IgD-negative memory B cell (primary cell): ENCODE data around the gene C3AR1. TPM values are rescaled to one million over a fixed set of nuclear protein-coding genes. Genes with fewer than 3 reads are reported as not detected.
"Not testable (repeated sequence)": the region's sequence is repeated elsewhere in the genome, so short reads cannot be mapped to it uniquely, and the experiment has no call there.

Source experiments
- H3K27ac Mint-ChIP-seq, 3 donors: one replicate each; pipeline ENCODE4 v1.8.0; 2020 to 2022; ENCODE audit warnings: mild to moderate bottlenecking in 3 of 3, mixed read lengths in 3 of 3, moderate library complexity in 1 of 3
- H3K27me3 Mint-ChIP-seq: one replicate; pipeline ENCODE4 v1.8.0; 2021; ENCODE audit warnings: mixed read lengths
- H3K36me3 Mint-ChIP-seq: one replicate; pipeline ENCODE4 v1.8.0; 2020; ENCODE audit warnings: mild to moderate bottlenecking, mixed read lengths
- H3K4me1 Mint-ChIP-seq, 3 donors: one replicate each; pipeline ENCODE4 v1.8.0; 2020 to 2022; ENCODE audit warnings: mixed read lengths in 3 of 3, mild to moderate bottlenecking in 1 of 3
- H3K4me3 Mint-ChIP-seq, 4 donors: one replicate each; pipeline ENCODE4 v1.8.0; 2020 to 2022; ENCODE audit warnings: mild to moderate bottlenecking in 4 of 4, mixed read lengths in 4 of 4, moderate library complexity in 3 of 4
- H3K9me3 Mint-ChIP-seq, 3 donors: one replicate each; pipeline ENCODE4 v1.8.0; 2020 to 2021; ENCODE audit warnings: mixed read lengths in 3 of 3, mild to moderate bottlenecking in 1 of 3
- polyA plus RNA-seq: library from polyadenylated mRNA; unstranded; fragments of 300-500 nt; fragmentation: Illumina TruSeq; gene quantifications from one replicate; pipeline ENCODE4 v1.2.3, GENCODE V29; 2021

The C3AR1 gene
- polyA plus RNA-seq, 1 donor from 2014 or later = 0.53 TPM

DNA sequence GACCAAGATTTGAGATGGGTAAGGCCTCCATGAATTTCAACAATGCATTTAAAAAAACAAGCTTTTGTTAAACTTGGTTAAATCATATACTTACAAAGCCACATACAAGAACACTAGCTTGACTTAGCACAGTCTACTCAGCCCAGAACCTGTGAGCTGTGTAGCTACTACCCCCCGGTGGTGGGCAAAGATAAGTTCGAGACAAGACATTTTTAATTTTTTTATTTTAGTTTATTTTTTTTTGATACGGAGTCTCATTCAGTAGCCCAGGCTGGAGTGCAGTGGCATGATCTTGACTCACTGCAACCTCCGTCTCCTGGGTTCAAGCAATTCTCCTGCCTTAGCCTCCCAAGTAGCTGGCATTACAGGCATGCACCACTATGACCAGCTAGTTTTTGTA, 12.2 kb upstream of the C3AR1 start:
- no peaks in the 10 kb centered on the region for H3K27me3 Mint-ChIP-seq
- H3K4me1 Mint-ChIP-seq = peaks cover 19 to 32% (median 21%) of the 10 kb centered on the region in 3 donors
- peak overlapping the region in 1 of 4 donors; percentile 74 for H3K4me3 Mint-ChIP-seq
- peak overlapping the region in 1 of 3 donors; percentile 46 for H3K27ac Mint-ChIP-seq
- H3K36me3 Mint-ChIP-seq = no peaks in the 10 kb centered on the region
- no peaks in the 10 kb centered on the region for H3K9me3 Mint-ChIP-seq

DNA sequence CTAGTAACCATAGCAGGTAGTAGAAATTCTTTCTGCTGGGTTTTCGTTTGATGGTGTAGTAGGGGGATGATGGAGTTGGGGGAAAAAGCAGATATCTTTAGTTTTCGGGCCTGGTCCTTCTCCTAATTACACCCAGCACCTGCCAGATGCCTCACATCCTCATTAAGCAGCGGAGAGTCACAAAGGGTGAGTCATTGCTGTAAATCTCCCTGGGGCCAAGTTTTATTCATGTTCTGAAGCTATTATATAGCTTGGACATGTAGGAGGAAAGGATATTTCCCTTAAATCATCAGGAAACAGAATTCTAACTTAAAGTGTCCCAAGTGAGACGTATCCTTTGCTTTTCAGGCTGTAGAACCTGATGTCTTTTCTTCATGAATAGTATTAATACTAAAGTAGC, 11.0 kb upstream of the C3AR1 start:
- Mint-ChIP-seq H3K27ac (no peak overlapping the region), H3K36me3 (no peaks in the 10 kb centered on the region), H3K4me3 (peak overlapping the region in 1 of 4 donors; percentile 15), H3K27me3 (peaks cover 2% of the 10 kb centered on the region), H3K9me3 (no peaks in the 10 kb centered on the region), H3K4me1 (peaks cover 11 to 25% (median 14%) of the 10 kb centered on the region in 3 donors)

DNA sequence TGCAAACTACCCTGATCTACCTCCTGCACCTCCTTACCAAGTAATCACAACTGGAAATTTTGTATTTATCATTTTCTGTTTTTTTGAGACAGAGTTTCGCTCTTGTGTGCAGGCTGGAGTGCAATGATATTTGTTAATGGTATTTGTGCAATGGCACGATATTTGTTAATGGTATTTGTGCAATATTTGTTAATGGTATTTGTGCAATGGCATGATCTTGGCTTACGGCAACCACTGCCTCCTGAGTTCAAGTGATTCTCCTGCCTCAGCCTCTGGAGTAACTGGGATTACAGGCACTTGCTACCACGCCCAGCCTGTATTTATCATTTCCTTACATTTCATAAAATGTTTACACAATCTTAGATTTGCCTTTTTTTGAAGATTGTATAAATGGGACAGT, 10.2 kb upstream of the C3AR1 start:
- Mint-ChIP-seq H3K36me3 (no peaks in the 10 kb centered on the region), H3K9me3 (no peaks in the 10 kb centered on the region), H3K4me3 (no peak overlapping the region), H3K27me3 (peaks cover 2% of the 10 kb centered on the region), H3K4me1 (peaks cover 11 to 25% (median 14%) of the 10 kb centered on the region in 3 donors), H3K27ac (no peak overlapping the region)

DNA sequence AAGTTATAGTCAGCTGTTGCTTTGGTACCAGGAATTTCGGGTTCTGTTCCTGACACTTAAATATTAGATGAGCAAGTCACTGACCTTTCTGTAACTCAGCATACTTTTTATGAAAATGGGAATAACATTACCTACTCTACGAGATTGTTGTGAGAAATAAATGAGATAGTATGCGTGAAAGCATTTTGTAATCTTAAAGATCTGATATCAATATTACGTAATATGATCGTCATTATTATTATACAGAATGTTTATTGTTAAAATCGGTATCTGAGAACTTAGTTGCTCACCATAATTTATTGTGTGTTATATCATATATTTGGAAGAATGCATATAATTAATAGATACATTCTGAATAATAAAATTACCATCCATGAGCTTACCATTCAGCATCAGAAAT, 9.8 kb upstream of the C3AR1 start:
- Mint-ChIP-seq H3K27ac (no peak overlapping the region), H3K9me3 (no peaks in the 10 kb centered on the region), H3K4me1 (peaks cover 11 to 20% (median 14%) of the 10 kb centered on the region in 3 donors), H3K4me3 (no peak overlapping the region), H3K27me3 (peaks cover 2% of the 10 kb centered on the region), H3K36me3 (no peaks in the 10 kb centered on the region)

DNA sequence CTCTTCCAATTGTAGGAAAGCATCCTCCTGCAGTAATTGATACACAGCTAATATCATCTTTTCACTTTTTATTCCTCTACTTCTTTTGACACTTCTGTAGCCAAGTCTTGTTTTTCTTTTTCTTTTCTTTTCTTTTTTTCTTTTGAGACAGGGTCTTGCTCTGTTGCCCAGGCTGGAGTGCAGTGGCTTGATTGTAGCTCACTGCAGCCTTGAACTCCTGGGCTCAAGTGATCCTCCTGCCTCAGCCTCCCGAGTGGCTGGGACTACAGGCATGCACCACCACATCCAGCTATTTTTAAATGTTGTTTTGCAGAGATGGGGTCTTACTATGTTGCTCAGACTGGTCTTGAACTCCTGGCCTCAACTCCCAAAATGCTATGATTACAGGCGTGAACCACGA, 5.7 kb upstream of the C3AR1 start:
- not testable (repeated sequence) for H3K36me3 Mint-ChIP-seq, H3K27me3 Mint-ChIP-seq, H3K27ac Mint-ChIP-seq, H3K4me1 Mint-ChIP-seq, H3K9me3 Mint-ChIP-seq, H3K4me3 Mint-ChIP-seq

DNA sequence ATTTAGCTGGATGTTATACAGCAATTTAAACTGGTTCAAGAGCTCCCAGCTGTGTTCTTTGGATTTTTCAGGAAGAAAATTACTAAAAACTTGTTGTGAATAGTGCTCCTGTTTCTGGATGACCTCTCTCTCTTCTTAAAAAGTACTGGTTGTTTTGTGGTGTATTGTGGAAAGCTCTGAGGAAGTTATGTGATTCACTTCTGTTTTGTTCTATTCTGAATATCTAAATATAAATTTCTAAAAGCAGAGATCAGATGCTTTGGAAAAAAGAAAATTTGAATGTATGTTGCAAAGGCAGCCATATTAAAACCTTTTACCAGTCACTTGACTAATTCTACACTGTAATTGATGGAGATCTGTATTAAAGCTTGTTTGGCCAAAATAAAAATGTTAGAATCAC, 3.4 kb upstream of the C3AR1 start:
- H3K27me3 Mint-ChIP-seq = peaks cover 4% of the 10 kb centered on the region
- no peaks in the 10 kb centered on the region for H3K9me3 Mint-ChIP-seq
- H3K27ac Mint-ChIP-seq = no peak overlapping the region
- H3K36me3 Mint-ChIP-seq = no peaks in the 10 kb centered on the region
- H3K4me1 Mint-ChIP-seq = peaks cover 10 to 15% (median 11%) of the 10 kb centered on the region in 3 donors
- no peak overlapping the region for H3K4me3 Mint-ChIP-seq

DNA sequence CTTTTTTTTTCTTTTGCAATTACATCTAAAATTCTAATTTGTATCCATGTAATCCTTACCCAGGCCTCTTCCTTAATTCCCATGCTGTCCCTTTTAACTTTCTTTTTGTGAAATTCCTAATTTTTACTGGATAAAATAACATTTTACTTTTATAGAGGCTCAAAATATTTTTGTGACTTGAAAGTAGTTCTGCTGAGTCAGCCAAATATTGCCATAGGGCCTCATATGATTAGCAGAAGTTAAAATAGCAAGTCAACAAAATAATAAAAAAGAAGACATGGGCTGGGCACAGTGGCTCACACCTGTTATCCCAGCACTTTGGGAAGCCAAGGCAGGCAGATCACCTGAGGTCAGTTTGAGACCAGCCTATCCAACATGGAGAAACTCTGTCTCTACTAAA, 2.0 kb downstream of the C3AR1 start:
- no peak overlapping the region for H3K4me3 Mint-ChIP-seq
- no peaks in the 10 kb centered on the region for H3K9me3 Mint-ChIP-seq
- no peak overlapping the region for H3K27ac Mint-ChIP-seq
- H3K36me3 Mint-ChIP-seq = no peaks in the 10 kb centered on the region
- peaks cover 15 to 16% (median 16%) of the 10 kb centered on the region in 3 donors for H3K4me1 Mint-ChIP-seq
- H3K27me3 Mint-ChIP-seq = no peaks in the 10 kb centered on the region

DNA sequence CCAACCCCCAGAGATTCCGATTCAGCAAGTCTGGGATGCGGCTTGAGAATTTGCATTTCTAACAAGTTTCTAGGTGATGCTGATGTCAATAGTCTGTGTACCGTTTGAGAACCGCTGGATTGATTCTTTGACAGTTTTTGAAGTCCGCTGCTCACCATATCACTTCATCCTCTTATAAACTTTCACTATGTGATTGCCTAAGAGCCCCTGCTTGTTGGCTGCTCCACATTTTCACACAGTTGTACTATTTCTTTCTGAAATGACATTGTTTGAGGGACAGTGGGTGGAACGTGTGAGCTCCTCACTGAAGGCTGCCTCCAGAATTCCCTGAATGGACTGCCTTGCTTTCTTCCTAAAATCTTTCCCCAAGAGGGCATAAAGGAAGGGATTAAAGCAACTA, 7.7 kb downstream of the C3AR1 start:
- Mint-ChIP-seq H3K27ac (no peak overlapping the region), H3K4me3 (no peak overlapping the region), H3K9me3 (no peaks in the 10 kb centered on the region), H3K36me3 (peaks cover 2% of the 10 kb centered on the region), H3K27me3 (no peaks in the 10 kb centered on the region), H3K4me1 (peaks cover 0 to 8% (median 5%) of the 10 kb centered on the region in 3 donors)

DNA sequence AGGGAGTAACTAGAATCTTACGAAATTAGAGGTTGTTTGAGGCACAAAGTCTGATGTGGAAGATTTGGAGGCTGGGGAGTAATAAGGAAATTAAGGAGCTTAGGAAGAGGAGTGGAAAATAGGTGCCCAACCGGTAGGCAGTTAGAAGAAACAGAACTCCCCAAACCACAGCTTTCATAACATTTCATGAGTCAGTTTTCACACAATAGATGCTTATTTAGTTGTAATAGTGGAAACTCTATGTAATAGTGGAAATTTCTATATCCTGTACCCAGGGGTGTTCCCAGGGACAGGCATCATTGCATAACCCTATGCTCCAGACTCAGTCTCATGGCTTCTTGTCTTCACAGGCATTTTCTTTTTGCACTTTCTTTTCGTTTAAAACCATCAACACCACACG, 8.3 kb downstream of the C3AR1 start:
- H3K4me3 Mint-ChIP-seq = no peak overlapping the region
- no peak overlapping the region for H3K27ac Mint-ChIP-seq

DNA sequence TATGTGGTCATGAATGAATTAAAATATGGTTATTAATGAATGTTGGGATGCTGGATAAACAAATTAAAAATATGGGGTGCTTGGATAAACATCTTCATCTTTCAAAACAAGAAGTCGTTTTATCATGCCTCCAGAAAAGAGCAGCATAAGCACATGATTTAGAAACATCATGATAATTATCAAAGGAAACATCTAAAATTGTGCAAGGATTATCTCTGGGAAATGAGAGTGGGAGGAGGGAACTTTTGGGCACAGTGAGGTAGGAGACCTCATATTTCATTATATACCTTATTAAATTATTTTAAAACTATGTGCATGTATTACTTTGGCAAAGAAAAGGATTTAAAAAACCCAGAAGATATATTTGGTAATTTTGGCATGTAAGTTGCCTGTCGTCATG, 8.9 kb downstream of the C3AR1 start:
- Mint-ChIP-seq H3K4me3 (no peak overlapping the region), H3K9me3 (no peaks in the 10 kb centered on the region), H3K27me3 (no peaks in the 10 kb centered on the region), H3K36me3 (peaks cover 2% of the 10 kb centered on the region), H3K4me1 (peaks cover 0 to 8% (median 5%) of the 10 kb centered on the region in 3 donors), H3K27ac (no peak overlapping the region)

More for the DNA sequence above, 8.3 kb downstream of the C3AR1 start:
- H3K36me3 Mint-ChIP-seq = peaks cover 2% of the 10 kb centered on the region
- no peaks in the 10 kb centered on the region for H3K9me3 Mint-ChIP-seq
- H3K27me3 Mint-ChIP-seq = no peaks in the 10 kb centered on the region
- H3K4me1 Mint-ChIP-seq = peaks cover 0 to 8% (median 5%) of the 10 kb centered on the region in 3 donors

DNA sequence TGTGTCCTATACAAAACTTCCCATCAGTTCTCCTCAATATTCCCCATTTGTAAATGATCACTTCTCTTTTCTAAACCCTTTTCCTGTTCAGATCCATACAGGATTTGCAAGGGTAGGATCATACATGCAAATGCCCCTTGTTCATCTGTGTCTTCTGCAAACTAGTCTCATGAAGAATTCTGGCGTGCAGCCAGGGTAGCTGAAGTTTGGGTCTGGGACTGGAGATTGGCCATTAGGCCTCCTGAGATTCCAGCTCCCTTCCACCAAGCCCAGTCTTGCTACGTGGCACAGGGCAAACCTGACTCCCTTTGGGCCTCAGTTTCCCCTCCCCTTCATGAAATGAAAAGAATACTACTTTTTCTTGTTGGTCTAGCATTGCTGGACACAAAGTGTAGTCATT, 11.3 kb downstream of the C3AR1 start:
- H3K4me3 Mint-ChIP-seq = no peak overlapping the region
- no peaks in the 10 kb centered on the region for H3K9me3 Mint-ChIP-seq
- H3K4me1 Mint-ChIP-seq = peaks cover 4 to 6% (median 5%) of the 10 kb centered on the region in 3 donors
- no peaks in the 10 kb centered on the region for H3K27me3 Mint-ChIP-seq
- H3K27ac Mint-ChIP-seq = no peak overlapping the region
- peaks cover 4% of the 10 kb centered on the region for H3K36me3 Mint-ChIP-seq

DNA sequence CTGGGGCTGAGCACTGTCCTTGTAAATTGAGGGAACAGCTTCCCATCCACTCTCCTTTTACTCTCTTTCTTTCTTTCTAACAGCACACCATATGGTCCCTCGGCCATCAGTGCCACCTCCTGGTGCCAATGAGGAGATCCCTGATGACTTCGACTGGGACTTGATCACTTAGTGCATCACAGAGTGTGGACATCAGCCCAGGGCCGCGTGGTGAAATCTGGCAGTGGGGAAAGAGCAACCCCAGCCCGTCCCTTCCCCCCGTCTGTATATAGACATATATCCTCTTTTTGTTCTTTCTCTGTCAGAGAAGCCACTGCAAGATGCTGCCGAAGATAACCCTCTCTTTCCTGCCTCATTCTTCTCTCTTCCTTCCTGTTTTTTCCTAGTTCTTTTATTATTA, 13.5 kb downstream of the C3AR1 start:
- no peaks in the 10 kb centered on the region for H3K27me3 Mint-ChIP-seq
- H3K9me3 Mint-ChIP-seq = no peaks in the 10 kb centered on the region
- H3K4me1 Mint-ChIP-seq = peaks cover 4 to 8% (median 5%) of the 10 kb centered on the region in 3 donors
- H3K27ac Mint-ChIP-seq = peak overlapping the region in 1 of 3 donors; percentile 76
- H3K4me3 Mint-ChIP-seq = peak overlapping the region in 1 of 4 donors; percentile 4
- peaks cover 11% of the 10 kb centered on the region for H3K36me3 Mint-ChIP-seq

DNA sequence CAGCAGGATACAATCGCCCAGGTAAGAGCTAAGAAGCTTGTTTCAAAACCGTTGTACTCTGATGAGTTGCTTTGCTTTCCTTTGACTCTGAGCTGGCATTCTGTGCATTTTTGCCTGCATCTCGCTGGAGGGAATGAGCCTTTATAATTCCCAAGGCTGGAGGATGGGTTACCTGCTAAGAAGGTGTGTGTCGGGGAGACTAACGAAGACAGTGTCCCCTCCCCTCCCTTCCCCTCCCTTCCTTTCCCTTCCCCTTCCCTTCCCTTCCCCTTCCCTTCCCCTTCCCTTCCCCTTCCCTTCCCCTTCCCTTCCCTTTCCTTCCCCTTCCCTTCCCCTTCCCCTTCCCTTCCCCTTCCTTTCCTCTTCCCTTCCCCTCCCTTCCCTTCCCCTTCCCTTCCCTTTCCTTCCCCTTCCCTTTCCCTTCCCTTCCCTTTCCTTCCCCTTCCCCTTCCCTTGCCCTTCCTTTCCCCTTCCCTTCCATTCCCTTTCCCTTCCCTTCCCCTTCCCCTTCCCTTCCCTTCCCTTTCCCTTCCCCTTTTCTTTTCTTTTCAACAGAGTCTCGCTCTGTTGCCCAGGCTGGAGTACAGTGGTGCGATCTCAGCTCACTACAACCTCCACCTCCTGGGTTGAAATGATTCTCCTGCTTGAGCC, 15.4 kb downstream of the C3AR1 start:
- Mint-ChIP-seq H3K27me3 (no peaks in the 10 kb centered on the region), H3K4me3 (no peak overlapping the region), H3K36me3 (peaks cover 11% of the 10 kb centered on the region), H3K27ac (peak overlapping the region in 2 of 3 donors; percentile 25 to 59), H3K9me3 (no peaks in the 10 kb centered on the region), H3K4me1 (peaks cover 9 to 10% (median 10%) of the 10 kb centered on the region in 3 donors)

DNA sequence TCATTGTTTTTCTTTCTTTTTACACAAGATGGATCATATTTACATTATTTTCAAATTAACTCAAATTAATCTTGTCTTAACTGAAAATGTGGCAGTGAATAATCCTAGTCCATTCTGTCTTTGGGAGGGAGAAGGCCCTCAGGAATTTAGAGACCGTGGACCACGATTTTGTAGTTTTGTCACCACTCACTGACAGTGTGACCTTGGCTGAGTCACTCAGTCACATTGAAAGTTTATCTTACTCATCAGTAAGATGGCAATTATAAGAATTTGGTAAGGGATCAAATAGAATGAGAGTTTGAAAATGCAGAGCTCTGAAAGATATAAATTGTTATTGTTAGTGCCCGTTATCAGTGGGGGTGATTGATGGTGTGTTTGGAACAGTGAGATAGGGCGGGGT, 17.3 kb downstream of the C3AR1 start:
- Mint-ChIP-seq H3K4me1 (peaks cover 9 to 11% (median 9%) of the 10 kb centered on the region in 3 donors), H3K4me3 (no peak overlapping the region), H3K9me3 (no peaks in the 10 kb centered on the region), H3K27ac (no peak overlapping the region), H3K36me3 (peaks cover 16% of the 10 kb centered on the region), H3K27me3 (no peaks in the 10 kb centered on the region)

DNA sequence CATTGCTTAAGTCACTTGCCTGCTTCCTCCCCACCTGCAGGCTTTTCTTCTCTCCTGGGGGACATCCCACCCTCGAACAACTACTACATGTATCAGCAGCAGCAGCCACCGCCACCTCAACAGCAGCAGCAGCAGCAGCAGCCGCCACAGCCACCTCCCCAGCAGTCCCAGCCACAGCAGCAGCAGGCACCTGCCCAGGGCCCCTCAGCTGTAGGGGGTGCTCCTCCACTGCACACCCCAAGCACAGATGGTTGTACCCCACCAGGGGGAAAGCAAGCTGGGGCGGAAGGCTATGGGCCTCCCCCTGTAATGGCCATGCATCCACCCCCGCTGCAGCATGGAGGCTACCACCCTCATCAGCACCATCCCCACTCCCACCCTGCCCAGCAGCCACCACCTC, 18.3 kb downstream of the C3AR1 start:
- Mint-ChIP-seq H3K4me3 (no peak overlapping the region), H3K27me3 (no peaks in the 10 kb centered on the region), H3K36me3 (peaks cover 16% of the 10 kb centered on the region), H3K9me3 (no peaks in the 10 kb centered on the region), H3K4me1 (peaks cover 9 to 11% (median 9%) of the 10 kb centered on the region in 3 donors), H3K27ac (no peak overlapping the region)
